Heart left ventricle (tissue), 16 donors: ENCODE data around the gene DNAH1. TPM values are rescaled to one million over a fixed set of nuclear protein-coding genes. Genes with fewer than 3 reads are reported as not detected.

ENCODE experiments used
- ATAC-seq, 4 donors: fragments of 200-7000 bp; cut with Tn5 transposase; one replicate each; pipeline ENCODE4 v1.9.1; 2020 to 2022; ENCODE audit warnings: moderate library complexity in 4 of 4, mild to moderate bottlenecking in 3 of 4, moderate number of reproducible peaks in 1 of 4
- DNase-seq, 5 donors: peaks; one replicate each; pipeline ENCODE4 v3.0.0-alpha.2; 2020
- H3K27ac ChIP-seq, 12 donors: fragments of 200-600 bp; sonication (generic) in 4 of 12; one replicate each; pipeline versions ENCODE4 v1.5.0 to v1.8.0; 2016 to 2022; ENCODE audit warnings: mild to moderate bottlenecking in 2 of 12
- H3K27me3 ChIP-seq, 9 donors: fragments of 200-600 bp; sonication (generic) in 2 of 9; one replicate each; pipeline versions ENCODE4 v1.5.1 to v1.8.0; 2016 to 2022; ENCODE audit warnings: mild to moderate bottlenecking in 3 of 9
- H3K36me3 ChIP-seq, 9 donors: fragments of 200-600 bp; sonication (generic) in 2 of 9; one replicate each; pipeline versions ENCODE4 v1.5.0 to v1.8.0; 2018 to 2022; ENCODE audit warnings: mild to moderate bottlenecking in 2 of 9
- H3K4me1 ChIP-seq, 12 donors: fragments of 200-600 bp; sonication (generic) in 4 of 12; one replicate each; pipeline versions ENCODE4 v1.5.0 to v1.8.0; 2016 to 2022; ENCODE audit warnings: mild to moderate bottlenecking in 3 of 12
- H3K4me3 ChIP-seq, 12 donors: fragments of 200-600 bp; sonication (generic) in 4 of 12; one replicate each; pipeline versions ENCODE4 v1.5.0 to v1.8.0; 2017 to 2022; ENCODE audit warnings: mild to moderate bottlenecking in 9 of 12, moderate library complexity in 4 of 12
- H3K9me3 ChIP-seq, 12 donors: fragments of 200-600 bp; sonication (generic) in 4 of 12; one replicate each; pipeline versions ENCODE4 v1.5.0 to v1.8.0; 2016 to 2022; ENCODE audit warnings: mild to moderate bottlenecking in 1 of 12
- POLR2A ChIP-seq, 2 donors: fragments of 450-650 bp; IDR thresholded peaks; one replicate each; pipeline ENCODE4 v1.6.1; 2017; ENCODE audit warnings: antibody characterized with exemption in 2 of 2, mild to moderate bottlenecking in 2 of 2, moderate library complexity in 2 of 2
- WGBS, 4 donors: extraction: QIAGEN DNeasy Blood & Tissue Kit in 2 of 4; methylation state at CpG; one replicate each; pipeline versions ENCODE4 v1.1.5 to v1.1.7; 2013 to 2018; 5-methylcytosine and 5-hydroxymethylcytosine counted together
- intact Hi-C, 10 donors: fragments of 100-400 bp; cut with DNase I; formaldehyde crosslinking; loops; one replicate each; pipeline versions ENCODE4 v1.11.1 to v1.14.2; 2022
- polyA plus RNA-seq, 2 donors: library from polyadenylated mRNA; stranded (reverse); fragments of 200-250 nt; gene quantifications; one replicate each; pipeline ENCODE4 v1.2.3, GENCODE V29; 2013
- total RNA-seq, 9 donors: library from RNA; depleted of rRNA in 2 of 9; stranded (reverse); fragments of >200 nt in 2 of 9; fragmentation: NEBNext Ultra II Directional in 3 of 9; extraction: Animal tissue kit (Norgen Biotek cat#: 25700) in 3 of 9; gene quantifications; one replicate each; pipeline versions ENCODE4 v1.1.0 to v1.2.4, GENCODE V29; 2016 to 2023
- TF ChIP-seq, protein P1 (sequence below), 12 donors: fragments of 200-600 bp; sonication (generic) in 4 of 12; IDR thresholded peaks; one replicate each; pipeline versions ENCODE4 v1.5.0 to v1.8.0; 2018 to 2022; ENCODE audit warnings: antibody characterized with exemption in 12 of 12, mild to moderate bottlenecking in 5 of 12
- donor health status: ischemic (EF 13 %, LVEDD 7.1; RV severe dilation, severe dysfunction).
- donor health status: healthy with polysubstance abuse.
- donor health status: DM: no; HTN: yes; CAD: no.
- donor health status: DM: no; HTN: no; CAD: no.
- donor health status: ischemic (EF 25% LVEDD 6.9; RV normal size, moderate dysfunction).
- donor health status: ischemic (EF 25% LVEDD 5.7; RV mildly dilated, moderate dysfunction).
- donor health status: healthy.
- donor health status: DM: yes; HTN: yes; CAD: no.
- donor health status: ischemic (EF 35%, LVEDD 5.7; RV mildly dilated, moderate dysfunction).
- donor health status: nonischemic (EF 11% LVEDD 7.7; RV severe dilation, severe dysfunction).
- donor health status: DM: yes; HTN: yes; CAD: no.
- donor health status: PGD.
- donor health status: ischemic (EF 29% LVEDD 5.4; RV normal size, mild dysfunction).
- donor health status: nonischemic (EF 23%, LVEDD 6.1; RV moderate dilation, normal function).

The DNAH1 gene
- total and polyA plus RNA-seq, 11 donors, result 0.95 to 6.6 (median 2.8) TPM

DNA sequence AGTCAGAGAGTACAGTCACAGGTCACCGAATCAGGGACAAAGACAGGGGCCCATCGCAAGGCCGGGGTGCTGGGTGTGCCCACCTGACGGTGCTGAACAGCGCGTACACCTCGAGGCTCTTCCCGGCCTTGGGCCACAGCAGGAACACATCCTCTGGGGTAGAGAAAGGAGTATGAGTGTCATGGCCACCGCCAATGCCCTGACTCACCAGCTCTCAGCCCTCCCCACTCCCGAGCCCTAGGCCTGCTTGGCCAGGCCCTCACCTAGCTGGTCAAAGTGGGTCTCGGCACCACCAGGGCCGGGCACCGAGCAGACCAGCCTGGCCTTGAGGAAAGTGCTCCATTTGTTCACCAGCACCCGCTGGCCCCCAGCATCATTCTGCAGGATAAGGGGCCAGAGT is 124.6 kb downstream of the DNAH1 start:
- Histone ChIP-seq H3K27me3 (no peaks in the 10 kb centered on the region), H3K4me1 (peaks cover 0 to 31% (median 9%) of the 10 kb centered on the region in 12 donors), H3K36me3 (peaks cover 0 to 5% (median 0%) of the 10 kb centered on the region in 9 donors), H3K4me3 (peak overlapping the region in 3 of 12 donors; percentile 2 to 52 (median 8)), H3K27ac (peak overlapping the region in 1 of 12 donors; percentile 9), H3K9me3 (no peaks in the 10 kb centered on the region)
- intact Hi-C loops, result no loop called here
- DNase-seq, result peak in 2 of 5 donors; percentile 23 to 44
- 91 to 96% (median 93%) methylated on average over 13 to 14 of the region's 14 CpGs for WGBS, 4 donors
- no peak for ATAC-seq
- TF ChIP-seq POLR2A (IDR thresholded peaks at IDR 0.05), result no peak
- TF ChIP-seq, protein P1, sequence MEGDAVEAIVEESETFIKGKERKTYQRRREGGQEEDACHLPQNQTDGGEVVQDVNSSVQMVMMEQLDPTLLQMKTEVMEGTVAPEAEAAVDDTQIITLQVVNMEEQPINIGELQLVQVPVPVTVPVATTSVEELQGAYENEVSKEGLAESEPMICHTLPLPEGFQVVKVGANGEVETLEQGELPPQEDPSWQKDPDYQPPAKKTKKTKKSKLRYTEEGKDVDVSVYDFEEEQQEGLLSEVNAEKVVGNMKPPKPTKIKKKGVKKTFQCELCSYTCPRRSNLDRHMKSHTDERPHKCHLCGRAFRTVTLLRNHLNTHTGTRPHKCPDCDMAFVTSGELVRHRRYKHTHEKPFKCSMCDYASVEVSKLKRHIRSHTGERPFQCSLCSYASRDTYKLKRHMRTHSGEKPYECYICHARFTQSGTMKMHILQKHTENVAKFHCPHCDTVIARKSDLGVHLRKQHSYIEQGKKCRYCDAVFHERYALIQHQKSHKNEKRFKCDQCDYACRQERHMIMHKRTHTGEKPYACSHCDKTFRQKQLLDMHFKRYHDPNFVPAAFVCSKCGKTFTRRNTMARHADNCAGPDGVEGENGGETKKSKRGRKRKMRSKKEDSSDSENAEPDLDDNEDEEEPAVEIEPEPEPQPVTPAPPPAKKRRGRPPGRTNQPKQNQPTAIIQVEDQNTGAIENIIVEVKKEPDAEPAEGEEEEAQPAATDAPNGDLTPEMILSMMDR (IDR thresholded peaks at IDR 0.05), result no peak

DNA sequence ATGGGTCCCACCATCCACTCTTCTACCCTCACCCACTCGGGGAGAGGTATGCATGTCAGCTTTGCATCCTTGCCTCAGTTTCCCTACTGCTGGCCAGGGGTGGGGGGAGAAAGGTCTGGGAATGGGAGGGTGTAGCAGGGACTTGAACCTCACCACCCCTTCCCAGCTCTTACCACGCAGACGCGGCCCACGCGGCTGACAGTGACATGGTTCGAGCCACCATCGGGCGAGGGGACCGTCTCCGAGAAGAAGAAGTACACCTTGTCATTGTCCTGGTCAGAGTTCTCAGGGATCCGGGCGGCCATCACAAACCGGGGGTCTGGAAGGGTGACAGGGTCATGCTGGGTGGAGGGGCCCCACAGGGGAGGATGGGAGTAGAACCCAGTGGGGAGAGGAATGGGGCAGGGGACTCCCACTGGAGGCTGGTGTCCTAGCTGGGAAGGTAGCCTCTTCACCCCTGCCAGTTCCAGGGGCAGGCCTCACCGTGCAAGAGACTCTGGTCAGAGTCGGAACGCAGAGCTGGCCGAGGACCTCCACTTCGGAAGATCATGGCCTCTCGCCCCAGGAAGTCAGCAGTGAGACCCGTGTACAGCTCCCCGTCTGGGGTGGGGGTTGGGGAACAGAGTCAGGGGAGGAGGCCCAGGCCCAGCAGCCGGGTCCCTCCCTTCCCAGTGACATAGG is 125.1 kb downstream of the DNAH1 start:
- H3K36me3 ChIP-seq, result peaks cover 0 to 5% (median 0%) of the 10 kb centered on the region in 9 donors
- DNase-seq (peak in 1 of 5 donors; percentile 47), ATAC-seq (no peak)
- no peaks in the 10 kb centered on the region for H3K27me3 ChIP-seq
- TF ChIP-seq POLR2A (IDR thresholded peaks at IDR 0.05), result no peak
- TF ChIP-seq, protein P1 (IDR thresholded peaks at IDR 0.05), result no peak
- peak overlapping the region in 7 of 12 donors; percentile 7 to 52 (median 30) for H3K4me3 ChIP-seq
- H3K27ac ChIP-seq, result peak overlapping the region in 2 of 12 donors; percentile 24 to 30
- H3K4me1 ChIP-seq, result peaks cover 0 to 28% (median 12%) of the 10 kb centered on the region in 12 donors
- H3K9me3 ChIP-seq, result no peaks in the 10 kb centered on the region
- WGBS, 4 donors, result 92 to 94% (median 93%) methylated on average over 20 to 23 of the region's 23 CpGs
- intact Hi-C loops, result no loop called here

DNA sequence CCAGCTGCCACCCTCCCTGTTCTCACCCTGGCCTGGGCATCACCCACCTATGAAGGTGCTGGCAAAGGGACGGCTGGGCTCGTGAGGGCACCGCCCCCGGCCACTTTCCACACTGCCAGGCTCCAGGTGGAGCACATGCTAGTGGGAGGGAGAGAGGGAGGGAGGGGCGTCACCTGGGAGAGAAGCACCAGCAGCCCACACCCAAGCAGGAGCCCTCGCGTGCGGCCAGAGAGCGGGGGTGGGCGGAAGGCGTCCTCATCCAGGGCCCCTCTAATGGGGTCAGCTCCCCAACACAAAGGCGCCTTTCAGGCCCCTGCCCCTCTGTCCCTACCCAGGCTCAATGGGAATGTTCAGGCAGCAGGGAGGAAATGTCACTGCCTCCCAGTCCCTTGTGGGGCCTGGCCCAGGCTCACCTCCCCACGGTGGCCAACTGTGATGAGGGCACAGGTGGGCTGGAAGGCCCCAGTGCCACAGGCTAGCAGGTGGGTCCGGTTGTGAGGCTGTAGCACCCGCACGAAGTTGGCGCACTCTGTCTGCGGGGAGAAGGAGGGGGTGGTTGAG is 125.7 kb downstream of the DNAH1 start:
- Histone ChIP-seq H3K36me3 (peaks cover 0 to 5% (median 0%) of the 10 kb centered on the region in 9 donors), H3K27ac (peak overlapping the region in 2 of 12 donors; percentile 24 to 30), H3K9me3 (no peaks in the 10 kb centered on the region), H3K27me3 (no peaks in the 10 kb centered on the region), H3K4me3 (peak overlapping the region in 8 of 12 donors; percentile 7 to 52 (median 36)), H3K4me1 (peaks cover 0 to 30% (median 15%) of the 10 kb centered on the region in 12 donors)
- no peak for ATAC-seq
- intact Hi-C loops, result no loop called here
- DNase-seq, result peak in 1 of 5 donors; percentile 26
- whole genome bisulfite sequencing, 4 donors, result 92 to 94% (median 94%) methylated on average over 14 to 18 of the region's 18 CpGs
- TF ChIP-seq, protein P1 (IDR thresholded peaks at IDR 0.05), result no peak
- no peak for TF ChIP-seq POLR2A (IDR thresholded peaks at IDR 0.05)
